Activated CD8-positive, alpha-beta memory T cell treated with anti-CD3 and anti-CD28 coated beads, Interleukin-2, amount 50 U/mL, for 1 hour (primary cell): ENCODE measurements around the gene PIK3IP1.

Source experiments
- DNase-seq: peaks from one replicate; pipeline ENCODE4 v3.0.0-alpha.2; 2020; ENCODE audit errors: extremely low read depth

The PIK3IP1 gene

DNA sequence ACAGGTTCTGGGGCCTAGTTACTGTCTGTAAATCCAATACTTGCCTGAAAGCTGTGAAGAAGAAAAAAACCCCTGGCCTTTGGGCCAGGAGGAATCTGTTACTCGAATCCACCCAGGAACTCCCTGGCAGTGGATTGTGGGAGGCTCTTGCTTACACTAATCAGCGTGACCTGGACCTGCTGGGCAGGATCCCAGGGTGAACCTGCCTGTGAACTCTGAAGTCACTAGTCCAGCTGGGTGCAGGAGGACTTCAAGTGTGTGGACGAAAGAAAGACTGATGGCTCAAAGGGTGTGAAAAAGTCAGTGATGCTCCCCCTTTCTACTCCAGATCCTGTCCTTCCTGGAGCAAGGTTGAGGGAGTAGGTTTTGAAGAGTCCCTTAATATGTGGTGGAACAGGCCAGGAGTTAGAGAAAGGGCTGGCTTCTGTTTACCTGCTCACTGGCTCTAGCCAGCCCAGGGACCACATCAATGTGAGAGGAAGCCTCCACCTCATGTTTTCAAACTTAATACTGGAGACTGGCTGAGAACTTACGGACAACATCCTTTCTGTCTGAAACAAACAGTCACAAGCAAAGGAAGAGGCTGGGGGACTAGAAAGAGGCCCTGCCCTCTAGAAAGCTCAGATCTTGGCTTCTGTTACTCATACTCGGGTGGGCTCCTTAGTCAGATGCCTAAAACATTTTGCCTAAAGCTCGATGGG, 13.5 kb downstream of the PIK3IP1 start:
- DNase-seq = no peak

DNA sequence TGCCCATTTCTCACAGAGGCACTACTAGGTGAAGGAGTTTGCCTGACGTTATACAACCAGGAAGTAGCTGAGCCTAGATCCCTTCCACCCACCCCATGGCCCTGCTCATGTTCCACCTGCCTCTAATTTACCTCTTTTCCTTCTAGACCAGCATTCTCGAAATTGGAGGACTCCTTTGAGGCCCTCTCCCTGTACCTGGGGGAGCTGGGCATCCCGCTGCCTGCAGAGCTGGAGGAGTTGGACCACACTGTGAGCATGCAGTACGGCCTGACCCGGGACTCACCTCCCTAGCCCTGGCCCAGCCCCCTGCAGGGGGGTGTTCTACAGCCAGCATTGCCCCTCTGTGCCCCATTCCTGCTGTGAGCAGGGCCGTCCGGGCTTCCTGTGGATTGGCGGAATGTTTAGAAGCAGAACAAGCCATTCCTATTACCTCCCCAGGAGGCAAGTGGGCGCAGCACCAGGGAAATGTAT, 14.1 kb downstream of the PIK3IP1 start:
- DNase-seq = no peak

GRCh38 chr22:31277741-31278140, 14.5 kb downstream of the PIK3IP1 start:
- DNase-seq = no peak

- DNase-seq = no peak
Measured at GRCh38 chr22:31276426-31277167, 15.7 kb downstream of the PIK3IP1 start.

DNA sequence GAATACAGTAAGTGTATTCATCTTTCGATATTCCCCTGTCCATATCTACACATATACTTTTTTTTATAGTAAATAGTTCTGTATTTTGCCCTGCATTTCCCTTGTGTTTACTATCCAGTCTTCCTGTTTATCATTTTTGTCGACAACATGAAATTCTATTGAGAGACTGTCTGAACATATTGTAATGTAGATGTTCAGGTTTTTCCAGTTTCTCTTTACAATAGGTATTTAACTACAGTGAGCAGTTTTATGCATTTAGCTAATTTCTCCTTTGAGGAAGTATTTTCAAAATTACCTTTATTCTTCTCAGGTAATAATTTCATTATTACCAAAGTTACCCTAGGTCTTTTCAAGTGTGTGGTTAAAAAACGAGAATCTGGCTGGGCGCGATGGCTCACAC, 16.7 kb downstream of the PIK3IP1 start:
- DNase-seq = no peak

- no peak for DNase-seq
Measured at GRCh38 chr22:31275018-31275417, 17.3 kb downstream of the PIK3IP1 start.

GRCh38 chr22:31274017-31274416, 18.3 kb downstream of the PIK3IP1 start:
- DNase-seq = no peak

DNA sequence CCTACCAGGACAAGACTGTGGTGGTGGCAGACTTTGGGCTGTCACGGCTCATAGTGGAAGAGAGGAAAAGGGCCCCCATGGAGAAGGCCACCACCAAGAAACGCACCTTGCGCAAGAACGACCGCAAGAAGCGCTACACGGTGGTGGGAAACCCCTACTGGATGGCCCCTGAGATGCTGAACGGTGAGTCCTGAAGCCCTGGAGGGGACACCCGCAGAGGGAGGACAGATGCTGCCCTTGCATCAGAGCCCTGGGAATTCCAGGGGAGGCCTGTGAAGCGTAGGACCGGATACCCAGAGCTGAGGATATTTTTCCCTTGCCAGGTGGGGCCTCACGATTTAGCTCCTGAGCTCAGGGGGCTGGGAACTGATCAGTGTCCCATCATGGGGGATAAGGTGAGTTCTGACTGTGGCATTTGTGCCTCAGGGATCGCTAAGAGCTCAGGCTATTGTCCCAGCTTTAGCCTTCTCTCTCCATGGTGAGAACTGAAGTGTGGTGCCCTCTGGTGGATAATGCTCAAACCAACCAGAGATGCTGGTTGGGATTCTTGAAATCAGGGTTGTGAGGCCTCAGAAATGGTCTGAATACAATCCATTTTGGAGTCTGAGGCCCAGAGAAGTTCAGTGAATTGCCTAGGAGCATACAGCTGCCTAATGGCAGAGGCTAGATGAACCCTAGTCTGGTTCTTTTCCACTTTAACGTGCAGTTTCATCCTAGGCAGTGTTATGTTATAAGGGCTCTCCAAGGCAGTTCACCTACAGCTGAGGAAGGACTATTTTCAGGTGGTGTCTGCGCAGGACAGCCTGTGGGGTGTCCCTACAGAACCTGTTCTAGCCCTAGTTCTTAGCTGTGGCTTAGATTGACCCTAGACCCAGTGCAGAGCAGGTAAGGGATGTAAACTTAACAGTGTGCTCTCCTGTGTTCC, 19.5 kb downstream of the PIK3IP1 start:
- no peak for DNase-seq

DNA sequence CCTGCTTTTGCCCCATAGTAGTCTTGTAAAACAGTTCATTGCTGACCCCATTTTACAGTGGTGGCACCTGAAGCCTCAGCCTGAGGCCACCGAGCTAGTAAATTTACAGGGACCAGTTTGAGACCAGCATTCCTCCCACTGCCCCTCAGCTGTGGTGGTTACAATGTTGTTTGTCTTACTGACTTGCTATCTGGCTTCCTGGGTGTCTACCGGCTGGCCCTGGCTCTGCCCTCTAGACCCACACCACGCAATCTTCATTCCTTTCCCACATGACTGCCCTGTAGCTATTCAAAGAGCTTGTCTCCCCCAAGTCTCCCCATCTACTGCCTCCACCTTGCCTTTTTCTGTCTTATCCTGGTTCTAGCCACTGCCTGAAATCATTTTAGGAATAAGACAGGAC, 20.8 kb downstream of the PIK3IP1 start:
- no peak for DNase-seq

GRCh38 chr22:31271026-31271425, 21.3 kb downstream of the PIK3IP1 start:
- no peak for DNase-seq

DNA sequence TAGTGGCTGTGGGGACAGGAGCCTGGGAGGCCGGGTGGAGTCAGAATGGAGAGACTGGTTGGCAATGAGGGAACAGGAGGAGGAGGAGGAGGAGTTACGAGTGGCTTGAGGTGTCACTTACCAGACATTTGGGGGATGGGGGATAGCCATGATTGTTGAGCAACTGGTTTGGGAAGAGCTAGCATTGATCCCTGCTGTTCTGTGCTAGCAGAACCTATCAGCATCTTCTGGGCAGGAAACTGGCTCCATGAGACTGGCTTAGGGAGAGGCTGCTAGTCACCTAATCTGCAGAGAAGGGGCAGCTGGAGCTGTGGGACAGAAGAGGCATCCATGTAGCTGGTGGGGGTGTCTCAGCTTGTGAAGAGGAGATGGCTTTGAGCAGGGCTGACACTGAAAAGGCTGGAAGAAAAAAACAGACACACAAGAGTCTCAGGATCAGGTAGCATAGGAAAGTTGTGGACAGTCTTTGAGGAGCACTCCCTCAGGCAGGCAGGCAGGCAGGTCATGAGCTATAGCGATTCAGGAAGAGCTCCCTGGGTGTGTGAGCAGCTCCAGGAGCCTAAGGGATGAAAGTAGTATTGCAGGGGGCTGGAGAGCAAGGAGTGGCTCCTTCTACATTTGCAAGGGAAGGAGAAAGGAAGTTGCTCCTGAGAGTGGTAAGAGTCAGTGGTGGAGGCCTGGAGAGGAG, 22.3 kb downstream of the PIK3IP1 start:
- no peak for DNase-seq

DNA sequence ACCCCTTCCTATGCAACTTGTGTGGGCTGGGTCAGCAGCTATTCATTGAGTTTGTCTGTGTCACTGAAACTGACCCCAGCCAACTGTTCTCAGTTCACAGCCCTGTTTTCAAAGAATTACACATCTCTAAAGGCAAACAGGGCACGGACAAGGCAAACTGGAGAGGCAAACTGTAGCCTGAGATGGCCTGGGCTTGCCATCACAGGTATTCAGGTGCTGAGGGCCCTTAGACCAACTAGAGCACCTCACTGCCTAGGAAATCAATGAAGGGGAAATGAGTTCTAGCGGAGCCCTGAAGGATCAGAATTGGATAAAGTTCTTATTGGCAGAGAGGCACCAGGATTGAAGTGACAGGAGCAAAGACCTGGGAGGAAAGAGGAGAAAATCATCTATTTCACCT, 24.0 kb downstream of the PIK3IP1 start:
- DNase-seq = no peak

DNA sequence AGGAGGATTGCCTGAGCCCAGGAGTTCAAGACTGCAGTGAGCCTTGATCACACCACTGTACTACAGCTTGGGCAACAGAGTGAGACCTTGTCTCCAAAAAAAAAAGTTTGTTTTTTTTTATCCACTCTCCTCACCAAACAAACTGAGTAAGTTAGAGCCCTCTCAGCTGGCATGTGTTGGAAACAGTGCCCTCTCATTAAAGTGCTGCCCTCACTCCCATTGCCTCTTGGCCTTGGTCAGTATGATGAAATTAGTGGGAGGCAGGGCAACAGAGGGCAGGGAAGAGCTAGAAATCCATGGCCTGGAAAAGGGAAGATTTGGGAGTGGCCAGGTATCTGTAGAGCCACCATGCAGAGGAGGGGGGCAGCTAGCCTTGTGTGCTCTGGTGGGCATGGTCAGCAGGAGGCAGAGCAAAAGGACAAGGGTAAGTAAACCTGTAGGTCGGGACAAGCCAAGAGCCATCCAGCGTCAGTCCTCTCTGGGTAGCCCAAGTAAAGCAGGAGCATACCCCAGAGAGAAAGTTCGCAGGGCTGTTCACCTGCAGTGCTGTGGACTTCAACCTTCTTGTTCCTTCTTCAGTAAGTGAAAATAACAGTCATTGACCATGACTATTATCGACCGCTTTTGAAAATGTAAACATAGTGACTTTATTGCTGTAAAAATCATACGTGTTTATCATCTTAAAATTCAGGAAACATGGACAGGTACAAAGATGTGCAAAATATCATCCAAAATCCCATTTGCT, 28.2 kb downstream of the PIK3IP1 start:
- no peak for DNase-seq

DNA sequence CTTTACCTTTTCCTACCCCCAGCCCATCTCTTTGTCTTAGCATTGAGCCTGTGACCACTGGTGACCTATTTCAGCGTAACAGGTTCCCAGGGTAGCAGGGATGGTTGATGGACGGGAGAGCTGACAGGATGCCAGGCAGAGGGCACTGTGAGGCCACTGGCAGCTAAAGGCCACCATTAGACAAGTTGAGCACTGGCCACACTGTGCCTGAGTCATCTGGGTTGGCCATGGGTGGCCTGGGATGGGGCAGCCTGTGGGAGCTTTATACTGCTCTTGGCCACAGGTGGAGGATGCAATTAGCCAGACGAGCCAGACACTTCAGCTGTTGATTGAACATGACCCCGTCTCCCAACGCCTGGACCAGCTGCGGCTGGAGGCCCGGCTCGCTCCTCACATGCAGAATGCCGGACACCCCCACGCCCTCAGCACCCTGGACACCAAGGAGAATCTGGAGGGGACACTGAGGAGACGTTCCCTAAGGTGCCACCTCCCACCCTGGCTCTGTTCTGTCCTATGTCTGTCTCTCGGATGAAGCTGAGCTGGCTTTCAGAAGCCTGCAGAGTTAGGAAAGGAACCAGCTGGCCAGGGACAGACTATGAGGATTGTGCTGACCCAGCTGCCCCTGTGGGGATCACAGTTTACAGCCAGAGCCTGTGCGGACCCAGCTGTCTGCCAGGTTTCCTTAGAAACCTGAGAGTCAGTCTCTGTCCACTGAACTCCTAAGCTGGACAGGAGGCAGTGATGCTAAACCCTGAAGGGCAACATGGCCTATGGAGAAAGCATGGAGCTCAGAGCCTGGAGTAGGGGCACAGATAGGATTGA, 29.8 kb downstream of the PIK3IP1 start:
- DNase-seq = no peak

DNA sequence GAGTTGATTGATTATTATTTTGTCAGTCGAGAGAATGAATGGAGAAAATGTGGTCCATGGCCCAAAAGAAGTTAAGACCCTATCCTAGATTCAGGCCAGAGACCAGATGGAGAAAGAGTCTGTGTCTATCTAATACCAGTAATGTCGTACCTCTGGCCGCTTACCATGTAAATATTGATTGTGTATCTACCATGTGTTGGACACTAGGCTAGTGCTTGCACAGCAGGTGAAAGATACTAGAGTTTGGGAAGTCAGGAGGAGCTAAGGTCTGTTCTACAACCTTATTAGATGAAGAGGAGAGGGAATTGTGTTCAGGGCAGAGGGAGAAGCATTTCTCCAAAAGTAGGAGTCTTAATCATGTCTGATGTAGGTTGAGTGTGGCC, 31.8 kb downstream of the PIK3IP1 start:
- no peak for DNase-seq

DNA sequence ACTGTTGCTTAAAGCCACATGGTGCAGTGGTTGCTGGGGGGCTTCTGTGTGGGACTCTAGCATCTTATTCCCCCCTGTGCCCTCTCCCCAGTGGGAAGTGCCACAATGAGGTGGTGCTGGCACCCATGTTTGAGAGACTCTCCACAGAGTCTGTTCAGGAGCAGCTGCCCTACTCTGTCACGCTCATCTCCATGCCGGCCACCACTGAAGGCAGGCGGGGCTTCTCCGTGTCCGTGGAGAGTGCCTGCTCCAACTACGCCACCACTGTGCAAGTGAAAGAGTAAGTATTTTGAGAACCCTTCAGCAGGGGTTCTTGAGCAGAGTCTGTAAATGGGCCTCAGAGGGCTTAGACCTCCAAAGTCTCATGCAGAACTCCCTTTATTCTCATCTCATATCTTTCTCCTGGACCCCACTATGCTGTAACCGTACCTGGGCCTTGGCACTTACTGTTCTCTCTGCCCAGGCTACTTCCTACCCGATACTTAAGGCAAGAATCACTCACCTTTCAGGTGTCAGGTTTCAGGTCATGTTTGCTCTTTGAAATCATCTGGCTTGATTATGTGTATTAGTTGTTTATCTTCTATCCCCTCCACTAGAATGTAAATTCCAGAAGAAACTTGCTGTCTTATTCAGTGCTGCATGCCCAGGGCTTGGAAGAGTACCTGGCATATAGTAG, 32.4 kb downstream of the PIK3IP1 start:
- DNase-seq = no peak

DNA sequence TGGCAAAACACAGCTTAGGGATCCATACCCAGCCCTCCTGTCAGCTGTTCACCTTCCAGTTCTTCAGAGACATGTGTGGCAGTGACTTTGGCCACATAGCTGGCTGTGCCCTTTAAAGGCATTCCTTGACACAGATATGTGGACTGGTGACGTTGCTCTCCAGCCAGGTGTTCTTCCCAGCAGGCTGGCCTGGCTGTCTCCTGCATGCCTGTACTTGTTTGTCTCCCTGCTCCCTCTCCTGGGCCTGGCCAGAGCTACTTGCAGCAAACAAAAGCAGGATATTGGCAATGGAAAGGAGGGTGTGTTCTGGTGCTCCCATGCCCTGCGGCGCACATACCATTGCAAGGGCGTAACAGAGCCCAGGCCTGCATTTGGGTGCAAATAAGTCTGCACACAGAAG, 38.3 kb downstream of the PIK3IP1 start:
- no peak for DNase-seq

DNA sequence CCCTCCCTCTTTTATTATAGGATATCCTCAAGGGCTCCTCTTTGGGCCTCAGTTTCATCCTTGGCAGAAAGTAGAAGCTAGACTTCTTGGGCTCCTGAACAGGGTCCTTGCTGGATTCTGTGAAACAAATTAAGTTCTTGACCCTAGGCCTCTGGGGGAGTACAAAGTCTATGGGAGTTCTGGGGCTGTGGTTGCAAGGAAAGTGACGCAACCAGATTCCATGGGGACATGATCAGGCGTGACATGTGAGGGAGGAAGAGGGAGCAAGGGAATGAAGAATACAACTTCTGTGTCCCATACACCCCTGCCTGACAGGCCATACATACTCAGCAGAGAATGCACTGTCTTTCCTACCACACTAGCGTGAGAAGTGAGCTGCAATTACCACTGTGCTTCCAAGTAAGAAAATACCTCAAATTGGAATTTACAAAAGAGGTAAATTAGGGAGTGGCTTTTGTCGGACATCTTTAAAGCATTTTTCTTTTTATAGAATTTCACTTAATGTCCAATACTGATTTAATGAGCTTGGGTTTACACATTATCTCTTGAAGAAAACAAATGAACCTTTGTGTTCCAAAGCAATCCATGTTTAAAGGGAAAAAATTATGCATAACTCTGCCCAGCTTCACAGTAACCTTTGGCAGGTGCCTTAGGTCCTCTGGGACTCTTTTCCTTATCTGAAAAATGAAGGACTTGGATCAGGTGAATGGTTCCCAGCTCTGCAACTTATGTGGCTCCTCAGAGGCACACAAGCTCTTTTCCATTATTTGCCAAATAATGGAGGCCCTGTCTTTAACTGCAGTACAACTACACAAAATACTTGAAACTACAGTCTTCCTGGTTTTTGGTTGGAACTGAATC, 41.3 kb downstream of the PIK3IP1 start:
- no peak for DNase-seq
